Measurements from ENCODE around the gene VSIG10L. TPM values are rescaled to one million over a fixed set of nuclear protein-coding genes. Genes with fewer than 3 reads are reported as not detected.

VSIG10L gene
- total RNA-seq: 1 to 10 TPM in 1 of 4 donors, under 1 TPM in 3; 0.42 to 1.1 (median 0.63) TPM
- 1 to 10 TPM in 2 of 3 donors, under 1 TPM in 1; 0.35 to 2.3 (median 1.5) TPM for polyA plus RNA-seq
- long read RNA-seq, donor 1: 0 reads
- long read RNA-seq, donor 2: 0 reads

DNA sequence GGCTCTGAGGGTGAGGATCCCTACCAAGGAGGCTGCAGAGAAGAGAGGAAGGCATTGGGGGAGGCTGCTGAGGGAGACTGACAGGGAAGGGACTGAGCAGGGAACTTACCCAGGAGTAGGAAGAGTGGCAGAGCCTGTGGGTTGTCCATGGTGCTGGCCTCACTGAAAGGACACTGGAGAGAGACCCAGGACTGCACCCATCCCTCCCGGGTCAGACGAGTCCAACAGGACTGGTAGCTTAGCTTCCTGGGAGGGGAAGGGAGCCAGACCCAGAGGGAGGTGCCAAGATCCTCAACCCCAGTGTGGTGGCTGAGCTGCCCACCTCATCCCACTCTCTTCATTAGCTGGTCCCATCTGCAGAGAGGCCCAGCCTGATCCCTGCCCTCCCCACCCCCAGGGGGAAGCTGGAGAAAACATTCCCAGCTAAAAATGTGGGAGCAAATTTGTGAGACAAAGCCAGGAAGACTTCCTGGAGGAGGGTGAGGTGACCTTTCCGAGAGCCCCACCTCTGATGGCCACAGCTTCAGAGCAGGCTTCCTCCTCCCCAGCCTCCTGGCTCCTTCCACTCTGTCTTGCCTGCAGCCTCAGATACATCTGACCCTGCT lies at the start of gene VSIG10L:
Gene VSIG10L, minus strand, starts transcription at position 164 of the 605 bp plus-strand sequence. Its CDS starts 15 bp downstream, at position 149.
- TF ChIP-seq, protein P1, sequence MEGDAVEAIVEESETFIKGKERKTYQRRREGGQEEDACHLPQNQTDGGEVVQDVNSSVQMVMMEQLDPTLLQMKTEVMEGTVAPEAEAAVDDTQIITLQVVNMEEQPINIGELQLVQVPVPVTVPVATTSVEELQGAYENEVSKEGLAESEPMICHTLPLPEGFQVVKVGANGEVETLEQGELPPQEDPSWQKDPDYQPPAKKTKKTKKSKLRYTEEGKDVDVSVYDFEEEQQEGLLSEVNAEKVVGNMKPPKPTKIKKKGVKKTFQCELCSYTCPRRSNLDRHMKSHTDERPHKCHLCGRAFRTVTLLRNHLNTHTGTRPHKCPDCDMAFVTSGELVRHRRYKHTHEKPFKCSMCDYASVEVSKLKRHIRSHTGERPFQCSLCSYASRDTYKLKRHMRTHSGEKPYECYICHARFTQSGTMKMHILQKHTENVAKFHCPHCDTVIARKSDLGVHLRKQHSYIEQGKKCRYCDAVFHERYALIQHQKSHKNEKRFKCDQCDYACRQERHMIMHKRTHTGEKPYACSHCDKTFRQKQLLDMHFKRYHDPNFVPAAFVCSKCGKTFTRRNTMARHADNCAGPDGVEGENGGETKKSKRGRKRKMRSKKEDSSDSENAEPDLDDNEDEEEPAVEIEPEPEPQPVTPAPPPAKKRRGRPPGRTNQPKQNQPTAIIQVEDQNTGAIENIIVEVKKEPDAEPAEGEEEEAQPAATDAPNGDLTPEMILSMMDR (IDR thresholded peaks at IDR 0.05): no peak
- no peaks in the 10 kb centered on the region for H3K4me1 ChIP-seq
- 30 to 40% (median 33%) methylated on average over 3 of the region's 3 CpGs for WGBS, 3 donors
- no peak within 1 kb of the TSS for H3K27ac ChIP-seq
- H3K36me3 ChIP-seq (ENCODE audit: insufficient read depth in 1 of 2, low read depth in 1 of 2): peaks cover 0 to 23% of the 10 kb centered on the region in 2 donors
- H3K9me3 ChIP-seq: no peaks in the 10 kb centered on the region
- no peak within 1 kb of the TSS for H3K4me3 ChIP-seq
- DNase-seq (peak in 1 of 2 donors; percentile 39), ATAC-seq (no peak)
- intact Hi-C loops (cut with DNase I): no loop called here
- no peaks in the 10 kb centered on the region for H3K27me3 ChIP-seq (ENCODE audit: insufficient read depth in 3 of 3, low read length in 2 of 3)

DNA sequence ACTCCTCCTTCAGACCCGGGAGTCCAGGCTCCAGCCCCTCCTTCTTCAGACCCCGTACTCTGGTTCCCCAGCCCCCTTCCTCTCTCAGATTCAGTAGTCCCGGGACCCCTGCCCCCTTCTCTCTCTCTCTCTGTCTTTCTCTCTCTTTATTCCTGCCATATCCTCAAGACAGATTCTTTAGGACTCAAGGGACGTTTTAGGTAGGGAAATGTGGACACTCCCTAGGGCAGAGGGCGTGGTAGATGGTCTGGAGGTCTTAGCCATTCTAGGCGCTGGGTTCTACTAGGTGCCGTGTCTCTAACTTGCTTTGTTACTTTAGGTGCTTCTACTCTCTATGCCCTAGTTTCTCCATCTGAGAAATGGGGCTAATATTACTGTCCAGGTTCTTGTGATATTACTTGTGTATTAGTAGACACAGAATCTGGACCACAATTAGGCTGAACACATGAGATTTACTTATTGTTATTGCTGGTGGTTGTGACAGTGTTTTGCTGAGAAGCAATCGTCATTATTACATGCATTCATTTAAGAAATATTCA lies 49.2 kb upstream of the VSIG10L start:
- Histone ChIP-seq H3K9me3 (no peaks in the 10 kb centered on the region), H3K27ac (no peak overlapping the region), H3K4me1 (peaks cover 8% of the 10 kb centered on the region), H3K36me3 (ENCODE audit: insufficient read depth in 1 of 2, low read depth in 1 of 2) (no peaks in the 10 kb centered on the region), H3K4me3 (no peak overlapping the region), H3K27me3 (ENCODE audit: insufficient read depth in 3 of 3, low read length in 2 of 3) (peaks cover 0 to 3% (median 0%) of the 10 kb centered on the region in 3 donors)
- ATAC-seq (no peak), DNase-seq (no peak)
- TF ChIP-seq, protein P1 (IDR thresholded peaks at IDR 0.05): no peak
- intact Hi-C loops (cut with DNase I): no loop called here
- 66 to 69% (median 69%) methylated on average over 8 of the region's 8 CpGs for WGBS, 3 donors

DNA sequence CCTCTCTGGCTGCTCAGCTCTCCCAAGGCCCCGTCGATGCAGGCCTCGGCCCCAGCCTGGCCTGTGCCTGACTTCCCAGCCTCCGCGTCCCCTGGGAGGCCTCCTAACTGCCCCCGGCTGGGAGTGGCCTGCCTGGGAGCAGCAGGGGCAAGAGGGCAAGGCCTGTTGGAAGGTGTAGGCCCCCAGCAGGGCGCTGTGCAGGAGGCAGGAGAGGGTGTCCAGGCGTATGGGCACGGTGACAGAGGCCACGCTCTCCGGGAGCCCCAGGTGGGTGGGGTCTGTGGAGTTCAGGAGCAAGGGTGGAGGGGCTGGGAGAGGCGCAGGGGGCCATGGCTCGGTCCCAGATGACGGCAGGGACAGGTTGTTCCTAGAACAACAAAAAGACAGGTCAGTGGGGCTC lies 47.2 kb upstream of the VSIG10L start:
- DNase-seq: no peak
- TF ChIP-seq, protein P1 (IDR thresholded peaks at IDR 0.05): no peak
- no peaks in the 10 kb centered on the region for H3K9me3 ChIP-seq
- intact Hi-C loops (cut with DNase I): no loop called here
- H3K36me3 ChIP-seq (ENCODE audit: insufficient read depth in 1 of 2, low read depth in 1 of 2): no peaks in the 10 kb centered on the region
- WGBS, 3 donors: 69 to 78% (median 74%) methylated on average over 14 of the region's 14 CpGs
- ATAC-seq: no peak
- peaks cover 2% of the 10 kb centered on the region for H3K4me1 ChIP-seq
- no peak overlapping the region for H3K4me3 ChIP-seq
- H3K27me3 ChIP-seq (ENCODE audit: insufficient read depth in 3 of 3, low read length in 2 of 3): peaks cover 0 to 3% (median 0%) of the 10 kb centered on the region in 3 donors
- no peak overlapping the region for H3K27ac ChIP-seq

DNA sequence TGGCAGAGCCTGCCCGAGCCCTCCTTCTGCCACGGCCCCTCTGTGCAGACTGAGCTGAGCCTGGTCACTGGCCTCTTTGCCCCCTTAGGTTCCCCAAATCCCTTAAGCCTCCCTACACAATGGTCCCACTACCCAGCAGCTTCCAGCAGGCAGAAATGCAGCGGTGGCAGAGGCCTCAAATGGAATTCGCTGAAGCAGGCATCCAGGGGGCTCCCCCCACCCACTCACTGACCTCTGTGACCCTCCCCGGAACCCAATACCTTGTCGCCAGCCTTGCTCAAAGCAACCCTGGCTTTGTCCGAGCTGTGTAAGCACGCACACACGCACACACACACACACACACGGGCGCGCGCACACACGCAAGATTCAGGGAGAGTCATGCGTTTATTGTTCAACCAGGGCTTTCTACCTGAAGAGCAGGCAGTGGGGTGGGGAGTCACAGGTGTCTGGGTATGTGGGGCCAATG lies 46.0 kb upstream of the VSIG10L start, which contains the start of gene LIM2:
Gene LIM2, minus strand, starts transcription at position 51 of the 466 bp plus-strand sequence. CDS start 531 bp downstream, outside the sequence.
- Histone ChIP-seq H3K27ac (no peak within 1 kb of the TSS), H3K36me3 (ENCODE audit: insufficient read depth in 1 of 2, low read depth in 1 of 2) (no peaks in the 10 kb centered on the region), H3K4me3 (no peak within 1 kb of the TSS), H3K27me3 (ENCODE audit: insufficient read depth in 3 of 3, low read length in 2 of 3) (peaks cover 0 to 3% (median 0%) of the 10 kb centered on the region in 3 donors), H3K4me1 (no peaks in the 10 kb centered on the region), H3K9me3 (no peaks in the 10 kb centered on the region)
- intact Hi-C loops (cut with DNase I): no loop called here
- ATAC-seq (no peak), DNase-seq (no peak)
- TF ChIP-seq, protein P1 (IDR thresholded peaks at IDR 0.05): no peak
- 55 to 69% (median 69%) methylated on average over 14 to 15 of the region's 15 CpGs for WGBS, 3 donors
